T-helper 17 cell (primary cell): ENCODE measurements around the gene ZNF33A. TPM values are rescaled to one million over a fixed set of nuclear protein-coding genes. Genes with fewer than 3 reads are reported as not detected.
A peak's percentile ranks its signal among the peaks of the same experiment; 100 is the strongest.
"Not testable (repeated sequence)": the region's sequence is repeated elsewhere in the genome, so short reads cannot be mapped to it uniquely, and the experiment has no call there.

Experiments
- ATAC-seq: fragments of 150-1000 bp; cut with Tn5 transposase; 2 replicates; pipeline ENCODE4 v1.10.0; 2021; ENCODE audit warnings: mild to moderate bottlenecking, moderate library complexity
- DNase-seq, 3 donors: peaks; one replicate each; pipeline versions ENCODE4 v3.0.0 to v3.0.0-alpha.2; 2020 to 2021
- H3K9me3 ChIP-seq: one replicate; pipeline ENCODE4 v1.7.0; 2013; ENCODE audit warnings: low read length, mild to moderate bottlenecking; ENCODE audit not compliant: control insufficient read depth, poor library complexity, severe bottlenecking
- H3K27ac Mint-ChIP-seq: one replicate; pipeline ENCODE4 v1.8.0; 2022; ENCODE audit warnings: mild to moderate bottlenecking, moderate library complexity, mixed read lengths
- H3K27me3 Mint-ChIP-seq: one replicate; pipeline ENCODE4 v1.8.0; 2022; ENCODE audit warnings: mixed read lengths
- H3K36me3 Mint-ChIP-seq: one replicate; pipeline ENCODE4 v1.8.0; 2022; ENCODE audit warnings: low read depth, mixed read lengths
- H3K4me1 Mint-ChIP-seq: one replicate; pipeline ENCODE4 v1.8.0; 2022; ENCODE audit warnings: mild to moderate bottlenecking, mixed read lengths
- H3K4me3 Mint-ChIP-seq: one replicate; pipeline ENCODE4 v1.8.0; 2022; ENCODE audit warnings: mild to moderate bottlenecking, moderate library complexity, mixed read lengths
- total RNA-seq, 4 donors: library from RNA in 2 of 4; stranded (reverse) in 2 of 4; gene quantifications; one replicate each; pipeline ENCODE4 v1.2.3 and lab custom pipeline; 2022 to 2026

ZNF33A gene
- total RNA-seq (10 to 100 TPM; 37.3 to 41.9 TPM), total RNA-seq (lab: John Stamatoyannopoulos, UW) (104 to 189 reads per million in 2 donors)

GRCh38 chr10:38010119-38010903 lies at the start of gene ZNF33A:
ZNF33A (plus strand) TSS chr10:38010675; CDS start chr10:38012342, 1,667 bp downstream.
- peak; percentile 86 for ATAC-seq
- peaks cover 27% of the 10 kb centered on the region for H3K4me1 Mint-ChIP-seq
- peaks cover 4% of the 10 kb centered on the region for H3K36me3 Mint-ChIP-seq
- H3K4me3 Mint-ChIP-seq, result peak within 1 kb of the TSS; percentile 97
- peak; percentile 81 to 89 (median 84) for DNase-seq
- H3K9me3 ChIP-seq, result no peaks in the 10 kb centered on the region
- no peaks in the 10 kb centered on the region for H3K27me3 Mint-ChIP-seq
- peak within 1 kb of the TSS; percentile 100 for H3K27ac Mint-ChIP-seq

- ATAC-seq (no peak), DNase-seq (no peak)
- Mint-ChIP-seq H3K4me1 (no peaks in the 10 kb centered on the region), H3K27me3 (no peaks in the 10 kb centered on the region), H3K27ac (no peak overlapping the region), H3K4me3 (no peak overlapping the region), H3K36me3 (peaks cover 8% of the 10 kb centered on the region)
- H3K9me3 ChIP-seq, result no peaks in the 10 kb centered on the region
Measured at GRCh38 chr10:37965006-37965405, 45.5 kb upstream of the ZNF33A start.

DNA sequence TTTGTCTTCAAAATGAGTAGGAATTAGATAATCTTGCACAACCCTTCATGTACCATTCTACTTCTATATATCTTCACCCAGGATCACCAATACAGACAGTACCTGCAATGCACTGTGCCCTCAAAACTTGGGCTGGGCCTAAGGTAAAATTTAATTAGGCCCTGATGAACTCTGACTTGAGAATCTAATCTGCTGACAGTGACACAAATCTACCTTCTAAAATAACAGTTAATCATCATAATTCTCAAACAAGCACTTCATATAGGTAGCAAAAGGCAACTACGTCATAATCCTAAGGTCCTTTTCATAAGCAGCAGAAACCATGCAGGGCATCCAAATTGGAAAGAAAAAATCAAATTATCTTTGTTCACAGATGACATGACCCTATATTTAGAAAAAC lies 38.1 kb upstream of the ZNF33A start:
- ATAC-seq (no peak), DNase-seq (no peak)
- peaks cover 33% of the 10 kb centered on the region for H3K4me1 Mint-ChIP-seq
- no peaks in the 10 kb centered on the region for H3K9me3 ChIP-seq
- peaks cover 6% of the 10 kb centered on the region for H3K36me3 Mint-ChIP-seq
- H3K27me3 Mint-ChIP-seq, result no peaks in the 10 kb centered on the region
- no peak overlapping the region for H3K27ac Mint-ChIP-seq
- H3K4me3 Mint-ChIP-seq, result no peak overlapping the region

DNA sequence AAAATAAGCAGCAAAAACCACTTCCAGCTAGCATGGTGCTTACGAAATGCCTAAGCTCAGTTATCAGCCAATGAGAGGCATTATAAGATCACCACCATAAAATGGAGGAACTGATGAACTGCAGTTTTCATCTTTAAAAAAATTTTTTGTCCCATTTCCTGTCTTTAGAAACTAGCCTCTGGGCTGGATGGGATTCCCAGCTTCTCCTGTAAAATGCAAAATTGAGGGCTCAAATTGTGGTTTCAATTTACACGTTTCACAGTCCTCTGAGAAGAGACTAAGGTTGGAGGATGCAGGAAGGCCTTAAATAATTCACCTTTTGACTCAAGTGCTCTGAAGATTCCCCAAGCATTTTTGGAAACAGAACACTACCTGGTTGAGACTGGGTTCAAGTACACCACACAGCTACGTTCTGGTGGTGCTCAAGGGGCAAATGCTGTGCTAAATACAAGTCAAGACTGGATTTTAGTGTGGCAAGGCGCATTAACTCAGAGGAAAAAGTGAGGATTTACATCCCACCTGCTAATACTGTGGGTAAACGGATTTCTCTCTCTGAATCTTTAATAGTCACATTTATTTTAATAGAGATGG lies 35.0 kb upstream of the ZNF33A start:
- Mint-ChIP-seq H3K36me3 (peaks cover 3% of the 10 kb centered on the region), H3K27me3 (no peaks in the 10 kb centered on the region), H3K4me3 (peak overlapping the region; percentile 93), H3K4me1 (peaks cover 29% of the 10 kb centered on the region), H3K27ac (peak overlapping the region; percentile 94)
- no peak for DNase-seq
- no peaks in the 10 kb centered on the region for H3K9me3 ChIP-seq
- no peak for ATAC-seq

DNA sequence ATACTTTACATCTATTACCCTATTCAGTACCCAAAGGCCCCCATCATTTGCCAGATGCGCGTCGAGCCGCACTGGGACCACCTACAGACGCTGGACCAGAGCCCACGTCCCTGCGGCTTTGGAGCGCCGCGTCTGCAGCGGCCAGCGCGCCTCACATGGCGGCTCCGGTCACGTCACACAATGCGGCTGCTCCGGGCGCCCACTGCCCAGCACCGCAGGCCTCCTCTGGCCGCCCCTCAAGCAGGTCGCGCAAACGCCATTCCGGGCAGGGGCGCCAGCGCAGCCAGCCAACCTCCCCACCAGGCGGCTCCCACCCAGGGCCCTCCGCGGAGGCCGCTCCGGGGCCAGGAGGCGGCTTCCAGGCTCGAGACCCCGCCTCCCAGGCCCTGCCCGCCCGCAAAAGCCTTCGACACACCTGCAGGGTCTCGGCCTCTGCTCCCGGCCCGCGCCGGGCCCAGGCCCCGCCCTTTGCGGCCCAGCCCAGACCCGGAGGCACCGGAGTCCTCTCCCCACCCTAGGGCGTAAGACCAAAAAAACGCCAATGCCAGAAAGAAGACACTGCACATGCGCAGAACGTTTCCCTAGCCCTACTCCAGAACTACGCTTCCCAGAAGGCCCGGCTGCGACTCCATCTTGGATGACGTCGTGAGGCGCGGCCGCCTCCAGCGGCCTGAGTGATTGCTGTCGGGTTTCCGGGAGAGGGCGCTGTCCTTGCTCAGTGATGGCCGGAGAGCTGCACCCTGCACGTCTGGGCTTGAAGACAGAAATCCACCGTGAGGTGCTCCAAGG lies 34.2 kb upstream of the ZNF33A start, which contains the start of gene ZNF25:
Gene ZNF25 (minus strand): TSS at position 557 of the 789 bp plus-strand sequence. CDS start 4,925 bp downstream, outside the sequence.
- H3K9me3 ChIP-seq, result no peaks in the 10 kb centered on the region
- peaks cover 26% of the 10 kb centered on the region for H3K4me1 Mint-ChIP-seq
- DNase-seq (peak; percentile 88 to 95 (median 90)), ATAC-seq (peak; percentile 88)
- H3K4me3 Mint-ChIP-seq, result peak within 1 kb of the TSS; percentile 93
- H3K27me3 Mint-ChIP-seq, result no peaks in the 10 kb centered on the region
- H3K27ac Mint-ChIP-seq, result peak within 1 kb of the TSS; percentile 94
- H3K36me3 Mint-ChIP-seq, result no peaks in the 10 kb centered on the region

GRCh38 chr10:37976880-37977203 lies 33.6 kb upstream of the ZNF33A start:
- peak overlapping the region; percentile 93 for H3K4me3 Mint-ChIP-seq
- peaks cover 26% of the 10 kb centered on the region for H3K4me1 Mint-ChIP-seq
- H3K27me3 Mint-ChIP-seq, result no peaks in the 10 kb centered on the region
- peak overlapping the region; percentile 94 for H3K27ac Mint-ChIP-seq
- ATAC-seq (no peak), DNase-seq (no peak)
- H3K9me3 ChIP-seq, result no peaks in the 10 kb centered on the region
- H3K36me3 Mint-ChIP-seq, result no peaks in the 10 kb centered on the region

- no peak overlapping the region for H3K4me3 Mint-ChIP-seq
- H3K27ac Mint-ChIP-seq, result no peak overlapping the region
- peaks cover 7% of the 10 kb centered on the region for H3K27me3 Mint-ChIP-seq
- DNase-seq (no peak), ATAC-seq (no peak)
- peaks cover 2% of the 10 kb centered on the region for H3K36me3 Mint-ChIP-seq
- H3K4me1 Mint-ChIP-seq, result no peaks in the 10 kb centered on the region
- no peaks in the 10 kb centered on the region for H3K9me3 ChIP-seq
Measured at GRCh38 chr10:37991655-37992054, 18.8 kb upstream of the ZNF33A start.

GRCh38 chr10:37992083-37992482 lies 18.4 kb upstream of the ZNF33A start:
- Mint-ChIP-seq H3K36me3 (peaks cover 2% of the 10 kb centered on the region), H3K4me1 (no peaks in the 10 kb centered on the region), H3K27ac (no peak overlapping the region), H3K4me3 (no peak overlapping the region), H3K27me3 (peaks cover 7% of the 10 kb centered on the region)
- DNase-seq, result no peak
- H3K9me3 ChIP-seq, result no peaks in the 10 kb centered on the region
- ATAC-seq, result no peak

- not testable (repeated sequence) for ATAC-seq, DNase-seq, H3K36me3 Mint-ChIP-seq, H3K4me3 Mint-ChIP-seq, H3K27ac Mint-ChIP-seq, H3K4me1 Mint-ChIP-seq, H3K9me3 ChIP-seq, H3K27me3 Mint-ChIP-seq
Measured at GRCh38 chr10:37998920-37999319, 11.6 kb upstream of the ZNF33A start.

GRCh38 chr10:38000474-38000873 lies 10.0 kb upstream of the ZNF33A start:
- H3K27me3 Mint-ChIP-seq, H3K9me3 ChIP-seq, H3K4me3 Mint-ChIP-seq, DNase-seq, H3K27ac Mint-ChIP-seq, ATAC-seq, H3K4me1 Mint-ChIP-seq, H3K36me3 Mint-ChIP-seq: not testable (repeated sequence)

GRCh38 chr10:38003026-38003425 lies 7.4 kb upstream of the ZNF33A start:
- Mint-ChIP-seq H3K36me3 (no peaks in the 10 kb centered on the region), H3K4me1 (no peaks in the 10 kb centered on the region)
- ATAC-seq, result no peak

GRCh38 chr10:38003588-38003987 lies 6.9 kb upstream of the ZNF33A start:
- Mint-ChIP-seq H3K27ac (no peak overlapping the region), H3K4me1 (no peaks in the 10 kb centered on the region), H3K27me3 (no peaks in the 10 kb centered on the region), H3K36me3 (no peaks in the 10 kb centered on the region), H3K4me3 (no peak overlapping the region)
- no peak for DNase-seq
- no peaks in the 10 kb centered on the region for H3K9me3 ChIP-seq
- ATAC-seq, result no peak

More at GRCh38 chr10:38003026-38003425, 7.4 kb upstream of the ZNF33A start:
- H3K9me3 ChIP-seq, result no peaks in the 10 kb centered on the region
- no peak for DNase-seq
- Mint-ChIP-seq H3K4me3 (no peak overlapping the region), H3K27me3 (no peaks in the 10 kb centered on the region), H3K27ac (no peak overlapping the region)

- Mint-ChIP-seq H3K36me3 (no peaks in the 10 kb centered on the region), H3K4me3 (no peak overlapping the region), H3K27me3 (no peaks in the 10 kb centered on the region), H3K4me1 (peaks cover 18% of the 10 kb centered on the region), H3K27ac (no peak overlapping the region)
- DNase-seq, result no peak
- no peaks in the 10 kb centered on the region for H3K9me3 ChIP-seq
- no peak for ATAC-seq
Measured at GRCh38 chr10:38007551-38007950, 2.9 kb upstream of the ZNF33A start.
